NCI-H1048 (cell line): Measurements from ENCODE around the gene MAZ.
"Not testable (repeated sequence)": the region's sequence is repeated elsewhere in the genome, so short reads cannot be mapped to it uniquely, and the experiment has no call there.

Experiments used
- DNase-seq: peaks from one replicate; lab custom pipeline; 2025; lab: John Stamatoyannopoulos, UW

MAZ gene

DNA sequence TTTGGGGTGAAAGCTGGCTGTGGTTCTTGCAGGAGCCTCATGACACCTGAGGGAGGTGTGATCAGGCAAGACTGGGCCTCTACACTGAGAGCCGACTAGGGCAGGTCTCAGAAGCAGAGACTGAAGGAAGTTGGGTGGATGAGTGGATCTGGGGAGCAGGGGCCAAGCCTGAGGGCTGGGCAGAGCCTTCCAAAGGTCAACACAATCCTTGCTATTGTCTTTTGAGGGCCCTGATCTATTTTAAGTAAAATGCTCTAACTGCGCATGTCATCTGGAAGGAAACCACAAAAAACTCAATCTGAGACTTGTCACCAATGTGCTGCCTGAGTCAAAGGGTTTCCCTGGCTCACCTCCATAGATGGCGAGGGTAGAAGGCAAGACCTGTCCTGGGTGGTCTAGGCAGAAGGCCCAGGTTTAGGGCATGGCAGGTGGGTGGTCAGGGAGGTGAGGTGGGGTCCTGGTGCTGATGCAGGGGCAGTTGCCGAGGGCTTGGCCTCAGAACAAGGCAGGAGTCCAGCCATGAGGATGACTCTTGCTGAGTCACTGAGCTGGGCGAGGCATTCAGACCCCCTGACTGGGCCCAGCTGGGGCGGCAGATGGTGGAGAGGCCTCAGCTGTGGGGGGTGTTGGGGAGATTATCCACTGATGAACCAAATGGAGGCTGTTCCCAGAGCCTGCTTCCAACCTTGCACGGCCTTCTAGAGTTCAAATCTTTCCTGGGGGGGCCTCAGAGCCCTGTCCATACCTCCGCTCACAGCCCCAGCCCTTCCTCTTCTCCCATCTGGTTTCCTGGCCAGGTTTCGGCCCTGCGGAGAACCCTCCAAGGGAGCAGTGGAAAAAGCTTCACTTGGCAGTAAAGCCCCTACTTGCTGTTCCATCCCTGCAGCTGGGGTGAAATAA is 19.1 kb downstream of the MAZ start:
- DNase-seq: no peak

DNA sequence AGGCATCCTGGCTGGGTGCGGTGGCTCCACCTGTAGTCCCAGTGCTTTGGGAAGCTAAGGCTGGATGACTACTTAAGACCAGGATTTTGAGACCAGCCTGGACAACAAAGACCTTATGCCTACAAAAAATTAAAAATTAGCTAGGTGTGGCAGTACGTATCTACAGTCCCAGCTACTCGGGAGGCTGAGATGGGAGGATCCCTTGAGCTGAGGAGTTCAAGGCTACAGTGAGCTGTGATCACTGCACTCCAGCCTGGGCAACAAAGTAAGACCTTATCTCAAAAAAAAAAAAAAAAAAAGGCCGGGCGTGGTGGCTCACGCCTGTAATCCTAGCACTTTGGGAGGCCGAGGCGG is 20.0 kb downstream of the MAZ start:
- DNase-seq: no peak

DNA sequence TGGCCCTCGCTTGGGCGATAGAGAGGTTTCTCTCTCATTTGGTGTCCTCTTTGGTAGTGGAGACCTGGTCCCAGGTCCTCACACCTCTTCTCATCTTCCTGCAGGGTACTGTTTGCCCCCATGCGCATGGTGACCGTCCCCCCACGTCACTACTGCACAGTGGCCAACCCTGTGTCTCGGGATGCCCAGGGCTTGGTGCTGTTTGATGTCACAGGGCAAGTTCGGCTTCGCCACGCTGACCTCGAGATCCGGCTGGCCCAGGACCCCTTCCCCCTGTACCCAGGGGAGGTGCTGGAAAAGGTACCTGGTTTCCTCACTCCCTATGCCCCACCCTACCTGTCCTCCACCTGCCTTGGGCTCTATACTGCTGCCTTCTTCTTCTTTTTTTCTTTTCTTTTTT is 24.4 kb downstream of the MAZ start:
- DNase-seq: no peak

DNA sequence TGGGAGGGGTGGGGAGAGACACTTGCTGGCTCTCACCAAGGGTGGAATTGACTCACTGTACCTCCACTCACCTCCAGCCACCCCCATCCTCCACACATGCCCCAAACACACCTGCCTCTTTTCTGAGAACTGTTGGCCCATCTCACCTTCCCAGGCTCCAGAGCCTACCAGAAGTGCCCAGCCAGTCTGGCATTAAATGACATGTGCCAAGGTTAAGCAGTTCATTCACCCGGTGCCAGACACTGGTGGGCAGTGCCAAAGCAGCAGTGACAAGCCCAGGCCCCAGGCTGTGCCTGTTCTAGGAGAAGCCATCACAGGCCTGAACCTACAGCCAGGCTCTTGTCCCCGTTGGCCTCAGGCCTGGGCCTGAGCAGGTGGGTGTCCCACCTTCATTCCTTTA is 25.2 kb downstream of the MAZ start:
- no peak for DNase-seq

DNA sequence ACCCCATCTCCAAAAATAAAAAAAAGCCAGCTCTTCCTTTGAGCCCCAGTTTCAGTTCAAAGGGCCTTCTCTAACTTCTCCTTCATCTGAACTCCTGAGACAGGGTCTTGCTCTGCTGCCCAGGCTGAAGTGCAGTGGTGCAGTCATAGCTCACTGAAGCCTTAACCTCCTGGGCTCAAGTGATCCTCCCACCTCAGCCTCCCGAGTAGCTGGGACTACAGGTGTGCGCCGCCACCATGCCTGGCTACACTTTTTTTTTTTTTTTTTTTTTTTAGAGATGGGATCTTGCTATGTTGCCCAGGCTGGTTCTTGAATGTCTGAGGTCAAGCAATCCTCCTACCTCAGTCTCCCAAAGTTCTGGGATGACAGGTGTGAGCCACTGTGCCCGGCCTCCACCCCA is 26.9 kb downstream of the MAZ start:
- DNase-seq: not testable (repeated sequence)

DNA sequence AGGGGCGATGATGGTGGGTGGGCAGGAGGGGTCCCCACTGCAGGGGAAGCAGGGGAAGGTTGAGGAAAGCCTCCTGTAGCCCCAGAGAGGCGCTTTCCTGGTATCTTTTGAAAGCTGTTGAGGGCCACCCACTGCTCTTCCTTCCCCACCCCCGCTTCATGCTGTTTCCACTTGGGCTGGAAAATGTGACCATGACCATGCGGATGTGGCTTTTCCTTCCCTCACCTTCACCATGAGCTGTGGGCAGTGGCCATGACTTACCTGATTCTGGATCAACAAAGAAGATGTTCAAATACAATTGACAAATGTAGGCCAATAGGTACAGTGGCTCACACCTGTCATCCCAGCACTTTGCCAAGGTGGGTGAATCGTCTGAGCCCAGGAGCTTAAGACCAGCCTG is 27.8 kb downstream of the MAZ start:
- DNase-seq: no peak

DNA sequence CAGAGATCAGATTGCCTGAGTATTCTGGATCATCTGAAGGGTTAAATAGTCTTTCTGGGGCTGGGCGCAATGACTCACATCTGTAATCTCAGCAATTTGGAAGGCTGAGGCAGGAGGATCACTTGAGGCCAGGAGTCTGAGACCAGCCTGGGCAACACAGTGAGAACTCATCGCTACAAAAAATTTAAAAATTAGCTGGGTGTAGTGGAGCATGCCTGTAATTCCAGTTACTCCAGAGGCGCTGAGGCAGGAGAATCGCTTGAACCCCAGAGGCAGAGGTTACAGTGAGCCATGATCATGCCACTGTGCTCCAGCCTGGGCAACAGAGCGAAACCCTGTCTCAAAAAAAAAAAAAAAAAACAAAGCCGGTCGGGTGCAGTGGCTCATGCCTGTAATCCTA is 29.6 kb downstream of the MAZ start:
- no peak for DNase-seq

DNA sequence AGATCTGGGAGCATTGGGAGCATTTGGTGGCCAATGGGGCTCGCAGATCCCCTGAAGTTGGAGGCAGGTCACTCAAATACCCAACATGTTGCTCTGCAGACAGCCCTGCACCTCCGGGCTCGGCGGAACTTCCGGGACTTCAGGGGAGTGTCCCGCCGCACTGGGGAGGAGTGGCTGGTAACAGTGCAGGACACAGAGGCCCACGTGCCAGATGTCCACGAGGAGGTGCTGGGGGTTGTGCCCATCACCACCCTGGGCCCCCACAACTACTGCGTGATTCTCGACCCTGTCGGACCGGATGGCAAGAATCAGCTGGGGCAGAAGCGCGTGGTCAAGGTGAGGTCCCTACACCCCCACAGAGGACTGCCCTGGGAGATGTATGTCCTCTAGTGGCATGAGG is 30.3 kb downstream of the MAZ start:
- no peak for DNase-seq

DNA sequence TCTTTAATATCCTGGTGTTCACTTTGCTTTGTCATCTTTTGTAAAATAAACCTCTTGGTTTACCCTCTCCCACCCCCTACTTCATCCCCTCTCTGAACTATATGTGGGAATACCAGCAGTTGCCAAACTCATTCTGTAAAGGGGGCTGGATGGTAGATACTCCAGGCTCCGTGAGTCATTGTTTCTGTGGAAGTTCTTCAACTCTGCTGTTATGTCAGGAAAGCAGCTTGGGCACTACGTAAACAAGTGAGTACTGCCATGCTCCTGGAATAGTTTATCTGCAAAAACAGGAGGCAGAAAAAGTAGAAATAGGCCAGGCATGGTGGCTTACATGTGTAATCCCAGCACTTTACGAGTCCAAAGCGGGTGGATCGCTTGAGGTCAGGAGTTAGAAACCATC is 31.5 kb downstream of the MAZ start:
- DNase-seq: no peak

DNA sequence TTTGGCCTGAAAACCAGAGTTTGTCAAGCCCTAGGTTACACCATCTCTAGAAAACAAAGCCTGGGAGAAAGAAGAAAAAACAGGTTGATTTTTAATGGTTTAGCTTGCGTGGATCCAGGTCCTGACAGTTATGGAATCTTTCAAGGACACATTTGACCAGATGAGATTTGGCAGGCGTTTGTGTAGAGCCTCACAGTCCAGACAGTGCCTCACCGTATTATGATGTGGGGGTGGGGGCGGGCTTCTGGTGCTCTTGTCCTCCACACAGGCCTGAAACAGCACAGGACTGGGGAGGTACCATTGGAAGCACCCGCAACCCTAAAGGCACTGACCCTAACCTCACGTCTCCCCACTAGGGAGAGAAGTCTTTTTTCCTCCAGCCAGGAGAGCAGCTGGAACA is 33.5 kb downstream of the MAZ start:
- DNase-seq: no peak

DNA sequence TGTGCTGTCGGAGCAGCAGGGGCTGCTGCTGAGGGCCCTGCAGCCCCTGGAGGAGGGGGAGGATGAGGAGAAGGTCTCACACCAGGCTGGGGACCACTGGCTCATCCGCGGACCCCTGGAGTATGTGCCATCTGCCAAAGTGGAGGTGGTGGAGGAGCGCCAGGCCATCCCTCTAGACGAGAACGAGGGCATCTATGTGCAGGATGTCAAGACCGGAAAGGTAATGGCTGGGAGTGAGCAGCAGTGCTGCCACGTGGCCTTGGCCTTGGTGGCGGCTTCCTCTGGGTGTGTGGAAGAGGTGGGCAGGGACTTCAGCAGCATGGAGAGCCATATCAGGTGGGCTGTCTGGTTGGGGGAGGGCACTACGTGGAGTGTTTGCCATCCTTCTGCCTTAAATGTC is 33.9 kb downstream of the MAZ start:
- DNase-seq: no peak

DNA sequence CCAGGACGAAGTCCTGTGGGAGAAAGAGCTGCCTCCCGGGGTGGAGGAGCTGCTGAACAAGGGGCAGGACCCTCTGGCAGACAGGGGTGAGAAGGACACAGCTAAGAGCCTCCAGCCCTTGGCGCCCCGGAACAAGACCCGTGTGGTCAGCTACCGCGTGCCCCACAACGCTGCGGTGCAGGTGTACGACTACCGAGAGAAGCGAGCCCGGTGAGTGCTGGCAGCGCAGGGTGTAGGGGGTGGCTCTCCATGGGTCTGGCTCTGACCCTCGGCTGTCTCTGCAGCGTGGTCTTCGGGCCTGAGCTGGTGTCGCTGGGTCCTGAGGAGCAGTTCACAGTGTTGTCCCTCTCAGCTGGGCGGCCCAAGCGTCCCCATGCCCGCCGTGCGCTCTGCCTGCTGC is 35.3 kb downstream of the MAZ start:
- no peak for DNase-seq

DNA sequence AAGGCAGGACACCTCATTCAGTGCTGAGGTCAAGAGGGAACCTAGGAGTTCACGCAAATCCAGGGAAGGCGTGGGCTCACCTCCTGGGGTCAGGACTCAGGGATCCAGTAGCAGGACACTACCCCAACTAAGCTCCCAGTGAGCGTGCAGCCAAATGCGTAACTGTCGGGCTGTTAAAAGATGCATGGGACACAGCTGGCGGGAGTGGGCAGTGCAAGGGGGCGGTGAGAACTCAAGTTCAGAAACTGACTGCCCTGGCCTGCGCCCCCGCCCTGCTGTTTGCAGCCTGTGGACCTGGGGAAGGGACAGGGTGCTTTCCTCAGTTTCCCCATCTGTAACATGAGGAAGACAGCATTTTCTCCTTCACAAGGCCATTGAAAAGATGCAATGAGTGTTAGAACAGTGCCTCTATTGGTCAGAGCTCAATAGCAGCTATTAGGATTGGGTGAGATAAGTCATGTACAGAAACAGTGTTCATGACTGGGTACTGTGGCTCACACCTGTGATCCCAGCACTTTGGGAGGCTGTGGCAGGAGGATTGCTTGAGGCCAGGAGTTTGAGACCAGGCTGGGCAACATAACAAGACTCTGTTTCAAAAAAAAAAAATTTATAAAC is 36.5 kb downstream of the MAZ start:
- DNase-seq: no peak

DNA sequence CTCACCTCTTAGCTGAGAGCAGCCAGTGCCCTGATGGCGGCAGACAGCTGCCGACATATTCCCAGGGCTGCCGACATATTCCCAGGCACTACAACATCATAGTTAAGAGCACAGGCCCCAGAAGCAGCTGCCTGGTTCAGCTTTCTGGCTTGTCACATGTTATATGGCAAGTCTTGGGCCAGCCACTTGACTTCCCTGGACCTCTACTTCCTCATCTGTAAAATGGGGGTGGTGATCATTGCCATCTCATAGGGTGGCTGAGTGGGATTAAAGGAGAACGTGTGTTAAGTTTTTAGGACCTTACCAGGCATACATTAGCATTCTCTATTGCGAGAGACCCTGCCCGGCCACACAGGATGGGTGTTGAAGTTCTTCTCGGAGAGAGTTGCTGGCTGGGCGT is 37.6 kb downstream of the MAZ start:
- no peak for DNase-seq

DNA sequence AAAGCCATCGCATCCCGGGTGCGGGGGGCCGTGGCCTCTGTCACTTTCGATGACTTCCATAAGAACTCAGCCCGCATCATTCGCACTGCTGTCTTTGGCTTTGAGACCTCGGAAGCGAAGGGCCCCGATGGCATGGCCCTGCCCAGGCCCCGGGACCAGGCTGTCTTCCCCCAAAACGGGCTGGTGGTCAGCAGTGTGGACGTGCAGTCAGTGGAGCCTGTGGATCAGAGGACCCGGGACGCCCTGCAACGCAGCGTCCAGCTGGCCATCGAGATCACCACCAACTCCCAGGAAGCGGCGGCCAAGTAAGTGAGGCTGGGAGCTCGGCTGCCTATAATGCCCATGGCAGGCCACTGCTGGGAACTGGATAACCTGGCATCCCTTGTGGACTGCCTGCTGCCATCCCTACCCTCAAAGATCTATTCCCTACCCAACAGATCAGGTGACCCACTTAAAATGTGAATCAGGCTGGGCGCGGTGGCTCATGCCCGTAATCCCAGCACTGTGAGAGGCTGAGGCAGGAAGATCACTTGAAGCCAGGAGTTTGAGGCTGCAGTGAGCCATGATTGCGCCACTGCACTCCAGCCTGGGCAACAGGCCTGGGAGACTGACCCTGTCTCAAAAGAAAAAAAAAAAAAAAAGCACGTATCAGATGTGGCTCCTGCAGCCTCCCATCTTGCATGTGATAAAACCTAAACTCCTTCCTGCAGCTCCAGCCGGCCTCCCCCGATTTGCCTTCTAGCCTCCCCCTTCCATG is 38.4 kb downstream of the MAZ start:
- no peak for DNase-seq

DNA sequence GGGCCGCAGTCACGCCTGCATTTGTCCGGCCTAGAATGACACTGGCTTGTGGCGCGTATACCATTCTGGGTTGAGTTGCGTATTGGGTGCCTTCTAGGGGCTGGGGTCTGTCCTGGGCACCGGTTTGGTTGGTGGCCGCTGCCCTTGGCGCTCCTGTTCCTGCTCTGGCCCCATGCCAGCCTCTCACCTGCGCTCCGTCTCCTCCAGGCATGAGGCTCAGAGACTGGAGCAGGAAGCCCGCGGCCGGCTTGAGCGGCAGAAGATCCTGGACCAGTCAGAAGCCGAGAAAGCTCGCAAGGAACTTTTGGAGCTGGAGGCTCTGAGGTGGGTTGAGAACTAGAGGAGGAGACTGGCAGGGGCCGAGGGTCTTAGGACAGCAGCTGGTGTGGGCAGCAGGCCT is 39.3 kb downstream of the MAZ start:
- no peak for DNase-seq

DNA sequence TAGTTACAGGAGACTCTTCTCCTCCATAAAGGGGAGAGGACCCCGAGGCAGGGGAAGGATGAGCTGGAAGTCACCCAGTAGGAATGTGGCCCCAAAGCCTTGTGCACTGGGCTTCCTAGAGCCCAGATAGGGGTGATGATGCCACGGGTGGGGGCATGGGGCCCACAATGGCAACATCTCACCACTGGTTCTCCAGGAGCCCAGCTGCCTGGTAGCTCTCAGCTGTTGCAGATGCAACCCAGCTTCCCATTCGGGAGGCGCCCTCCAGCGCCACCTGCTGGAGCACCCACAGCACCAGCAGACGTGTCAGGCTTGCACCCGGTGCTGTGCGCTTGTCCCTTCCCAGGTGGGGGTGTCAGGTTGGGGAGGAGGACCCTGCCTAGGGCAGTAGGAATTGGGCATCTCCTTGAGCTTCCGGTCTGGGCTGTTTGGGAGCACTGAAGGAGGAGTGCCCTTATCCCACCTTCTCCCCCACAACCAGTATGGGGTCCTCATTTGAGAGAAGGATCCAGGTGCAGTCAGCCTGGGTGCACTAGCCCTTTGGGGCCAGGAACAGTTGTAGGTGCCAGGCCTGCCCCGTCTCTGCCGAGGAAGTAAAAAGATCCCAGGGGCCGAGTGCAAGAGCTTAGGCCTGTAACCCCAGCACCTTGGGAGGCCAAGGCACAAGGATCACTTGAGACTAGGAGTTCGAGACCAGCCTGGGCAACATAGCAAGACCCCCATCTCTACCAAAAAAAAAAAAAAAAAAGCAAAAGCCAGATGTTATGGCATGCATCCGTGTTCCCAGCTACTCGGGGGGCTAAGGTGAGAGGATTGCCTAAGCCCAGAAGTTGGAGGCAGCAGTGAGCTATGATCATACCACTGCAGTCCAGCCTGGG is 42.3 kb downstream of the MAZ start:
- DNase-seq: no peak

DNA sequence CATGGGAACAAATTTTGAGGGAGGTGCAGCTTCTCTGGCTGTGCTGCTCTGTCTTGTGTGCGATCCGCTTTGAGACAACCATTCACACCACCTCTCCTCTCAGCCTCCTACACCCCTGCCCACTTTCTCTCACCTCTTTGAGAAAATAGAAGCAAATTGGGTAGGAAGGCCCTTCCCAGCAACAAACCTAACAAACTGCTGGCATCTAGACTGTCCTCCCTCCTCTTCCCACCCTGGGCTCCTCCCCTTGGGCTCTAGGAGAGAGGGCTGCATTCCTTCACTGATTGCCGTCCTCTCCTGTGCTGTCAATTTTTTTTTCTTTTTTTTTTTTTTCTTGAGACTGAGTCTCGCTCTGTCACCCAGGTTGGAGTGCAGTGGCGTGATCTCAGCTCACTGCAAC is 43.2 kb downstream of the MAZ start:
- DNase-seq: no peak

DNA sequence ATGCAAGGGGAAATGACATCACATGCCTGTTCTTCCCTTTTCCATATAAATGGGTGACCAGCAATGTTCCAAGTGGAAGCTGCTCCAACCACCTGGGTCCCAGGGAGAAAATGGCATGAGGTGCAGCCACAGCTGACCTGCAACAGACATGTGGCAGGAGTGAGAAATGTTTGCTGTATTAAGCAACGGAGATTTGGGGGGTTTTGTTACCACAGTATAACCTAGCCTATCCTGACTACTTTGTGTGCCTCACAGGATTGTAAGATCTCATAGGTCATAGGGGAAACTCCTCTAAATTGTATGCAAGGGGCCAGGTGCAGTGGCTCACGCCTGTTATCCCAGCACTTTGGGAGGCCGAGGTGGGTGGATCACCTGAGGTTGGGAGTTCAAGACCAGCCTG is 44.7 kb downstream of the MAZ start:
- no peak for DNase-seq

DNA sequence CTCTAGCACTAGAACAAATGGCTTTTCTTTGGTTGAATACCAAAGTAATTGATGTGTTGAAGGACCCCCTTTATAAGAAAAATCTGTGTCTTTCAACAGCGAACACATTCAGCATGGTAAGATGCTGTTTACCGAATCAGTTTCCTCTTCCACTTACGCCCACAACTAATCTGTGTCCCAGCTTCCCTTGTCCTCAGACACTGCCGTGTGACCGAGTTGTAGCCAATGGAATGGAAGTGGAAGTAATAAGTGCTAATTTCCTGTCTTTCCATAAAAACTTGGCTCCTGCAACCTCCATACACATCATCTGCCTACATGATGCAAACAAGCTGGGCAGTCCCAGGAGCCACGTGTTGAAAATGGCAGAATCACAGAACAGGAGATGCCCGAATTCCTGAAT is 46.3 kb downstream of the MAZ start:
- DNase-seq: no peak

DNA sequence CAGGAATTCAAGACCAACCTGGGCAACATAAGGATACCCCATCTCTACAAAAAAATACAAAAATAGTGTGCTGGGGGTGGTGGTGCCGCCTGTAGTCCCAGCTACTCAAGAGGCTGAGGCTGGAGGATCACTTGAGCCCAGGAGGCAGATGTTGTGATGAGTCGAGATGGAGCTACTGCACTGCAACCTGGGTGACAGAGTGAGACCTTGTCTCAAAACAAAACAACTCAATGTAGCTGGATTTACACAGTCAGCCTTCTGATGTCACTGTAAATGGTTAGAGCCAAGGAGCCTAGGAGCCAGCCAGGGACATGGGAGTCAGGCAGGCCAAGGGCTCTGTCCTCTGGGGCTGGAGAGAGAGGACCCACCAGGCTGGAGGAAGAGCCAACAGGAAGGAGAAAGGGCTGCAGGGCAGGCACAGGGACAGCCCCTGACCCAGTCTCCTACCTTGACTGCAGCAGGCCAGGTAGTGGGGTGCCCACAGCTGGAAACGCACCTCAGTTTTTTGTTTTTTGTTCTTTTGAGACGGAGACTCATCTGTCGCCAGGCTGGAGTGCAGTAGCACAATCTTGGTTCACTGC is 48.3 kb downstream of the MAZ start:
- DNase-seq: no peak
